GM18870 (cell line): ENCODE data around the gene RELN.

Source experiments
- ATAC-seq: cut with Tn5 transposase; IDR thresholded peaks from one replicate; pipeline ENCODE4 v1.9.1; 2021; ENCODE audit warnings: moderate library complexity; ENCODE audit not compliant: unreplicated experiment

RELN gene

DNA sequence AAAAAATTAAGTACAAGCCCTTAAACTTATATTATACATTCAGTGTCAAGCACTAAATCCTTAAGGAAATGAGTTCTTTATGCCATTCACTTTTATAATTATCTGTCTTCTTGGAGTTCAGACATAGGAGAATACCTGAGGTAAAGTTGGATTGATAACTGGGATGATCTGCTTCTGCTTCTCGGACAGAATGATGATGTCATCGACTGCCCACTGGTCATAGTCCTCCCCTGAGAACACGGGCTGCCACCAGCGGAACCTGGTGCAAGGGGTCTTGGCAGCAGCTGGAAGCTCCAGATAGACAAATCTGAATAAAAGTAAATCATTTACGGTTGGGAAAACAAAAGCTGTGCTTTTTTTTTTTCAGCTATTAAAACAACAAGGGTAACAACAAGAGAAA, 395.3 kb downstream of the RELN start:
- ATAC-seq: no peak

DNA sequence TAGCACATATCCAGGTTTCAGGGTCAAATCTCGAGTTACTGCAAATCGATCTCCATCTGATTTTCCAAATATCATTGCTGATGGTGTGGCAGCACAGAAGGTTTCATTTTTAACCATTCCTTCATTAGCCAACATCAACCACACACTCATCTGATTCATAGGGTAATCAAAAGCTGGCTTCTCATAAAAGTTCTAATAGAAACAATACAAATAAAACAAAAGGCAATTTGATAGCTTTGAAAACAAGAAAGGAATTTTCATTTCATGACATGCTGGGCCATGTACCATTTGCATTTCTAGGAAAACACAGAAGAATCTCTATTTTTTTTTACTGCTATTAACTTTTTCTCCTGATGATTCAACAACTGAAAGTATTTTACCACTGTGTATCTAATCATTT, 395.8 kb downstream of the RELN start:
- no peak for ATAC-seq

DNA sequence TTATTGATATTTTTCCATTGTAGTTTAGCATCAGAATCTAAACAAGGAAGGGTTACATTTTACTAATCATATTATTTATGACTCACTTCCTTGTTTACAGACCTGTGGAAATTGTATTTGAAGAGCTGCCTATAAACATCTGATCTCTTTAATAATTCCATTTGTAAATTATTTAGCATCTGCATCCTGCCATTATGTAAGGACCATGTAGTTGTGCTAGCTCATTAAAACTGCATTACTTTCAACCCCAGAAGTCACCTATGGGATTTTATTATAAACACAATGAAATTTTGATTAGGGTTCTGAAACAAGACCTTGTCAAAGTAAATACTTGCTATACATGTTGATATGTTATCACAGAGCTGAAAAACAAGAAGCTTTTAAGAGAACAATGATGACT, 396.6 kb downstream of the RELN start:
- ATAC-seq: no peak

DNA sequence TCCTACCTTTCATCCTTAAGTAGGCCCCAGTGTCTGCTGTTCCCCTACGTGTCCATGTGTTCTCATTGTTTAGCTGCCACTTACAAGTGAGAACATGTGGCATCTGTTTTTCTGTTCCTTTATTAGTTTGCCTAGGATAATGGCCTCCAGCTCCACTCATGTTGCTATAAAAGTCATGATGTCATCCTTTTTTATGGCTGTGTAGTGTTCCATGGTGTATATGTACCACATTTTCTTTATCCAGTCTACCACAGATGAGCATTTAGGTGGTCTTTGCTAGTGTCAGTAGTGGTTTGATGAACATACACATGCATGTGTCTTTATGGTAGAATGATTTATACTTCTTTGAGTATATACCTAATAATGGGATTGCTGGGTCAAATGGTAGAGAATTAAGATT, 397.3 kb downstream of the RELN start:
- no peak for ATAC-seq

DNA sequence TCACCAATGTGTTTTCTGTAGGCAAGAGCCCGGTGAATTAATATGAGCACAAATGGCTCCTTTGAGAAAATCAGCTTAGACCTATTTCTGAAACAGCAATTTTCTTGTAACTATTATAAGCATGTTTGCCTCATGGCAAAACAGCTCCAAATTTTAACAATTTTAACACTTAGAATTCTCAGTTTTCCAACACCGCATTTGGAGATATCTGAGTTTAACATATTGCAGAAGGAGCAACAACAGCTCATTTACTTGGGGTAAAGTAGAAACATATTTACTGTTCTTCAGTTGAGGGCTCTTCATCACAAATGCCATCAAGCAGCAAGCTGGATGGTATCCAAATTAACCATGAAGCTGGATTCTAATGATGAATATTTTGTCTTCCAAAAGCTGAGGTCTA, 409.4 kb downstream of the RELN start:
- ATAC-seq: no peak

DNA sequence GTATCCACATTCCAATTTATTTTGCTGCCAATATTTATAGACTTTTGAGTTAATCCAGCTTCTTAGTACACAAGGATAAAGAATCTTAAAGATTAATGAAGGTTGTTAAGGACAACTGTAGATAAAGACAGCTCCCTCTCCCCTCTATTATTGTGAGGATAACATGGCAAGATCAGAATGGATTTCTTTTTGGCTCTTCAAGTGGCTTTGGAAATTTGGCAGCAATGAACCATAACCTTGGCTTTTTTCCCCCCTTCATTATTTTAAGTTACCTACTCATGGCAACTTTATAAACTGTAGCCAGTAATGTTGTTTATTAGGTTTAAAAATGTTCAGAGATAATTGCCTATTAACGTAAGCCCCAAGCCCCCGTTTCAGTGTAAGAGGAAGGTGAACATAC, 412.4 kb downstream of the RELN start:
- ATAC-seq: no peak

DNA sequence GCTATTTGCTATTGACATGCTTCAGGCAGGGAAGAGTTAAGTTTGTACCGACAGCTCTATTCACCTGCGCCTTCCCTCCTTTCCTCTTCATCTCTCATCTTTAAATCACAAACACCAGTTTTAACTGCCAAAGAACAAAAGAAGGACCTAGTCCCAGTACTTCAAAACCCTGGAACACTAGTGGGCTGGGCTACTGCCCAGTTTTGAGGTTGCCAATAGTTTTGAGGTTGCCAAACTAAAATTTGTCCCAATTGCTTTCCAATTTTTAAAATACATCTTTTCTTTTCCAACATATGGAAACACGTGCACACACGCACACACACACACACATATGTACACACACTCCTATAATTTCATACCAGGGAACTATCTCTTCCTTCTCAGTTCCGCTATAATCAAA, 412.8 kb downstream of the RELN start:
- ATAC-seq: no peak

DNA sequence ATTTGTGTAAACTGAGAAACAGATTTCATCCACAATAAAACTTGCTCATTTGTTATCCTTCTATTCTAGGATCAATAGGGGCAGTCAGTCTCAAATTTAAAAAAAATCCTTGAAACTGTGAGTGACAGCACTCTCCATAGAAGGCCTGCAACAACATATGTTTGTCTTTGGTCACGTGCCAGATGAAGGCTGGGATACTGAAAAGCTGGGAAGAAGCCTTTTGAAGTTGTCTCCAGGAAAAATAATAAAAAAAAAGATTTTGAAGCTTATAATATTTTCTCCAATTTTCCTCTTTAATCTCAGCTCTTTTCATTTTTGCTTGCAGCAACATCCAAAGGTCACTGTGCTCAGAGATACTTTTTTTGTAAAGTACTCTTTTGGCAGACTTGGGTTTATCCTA, 414.9 kb downstream of the RELN start:
- ATAC-seq: no peak

DNA sequence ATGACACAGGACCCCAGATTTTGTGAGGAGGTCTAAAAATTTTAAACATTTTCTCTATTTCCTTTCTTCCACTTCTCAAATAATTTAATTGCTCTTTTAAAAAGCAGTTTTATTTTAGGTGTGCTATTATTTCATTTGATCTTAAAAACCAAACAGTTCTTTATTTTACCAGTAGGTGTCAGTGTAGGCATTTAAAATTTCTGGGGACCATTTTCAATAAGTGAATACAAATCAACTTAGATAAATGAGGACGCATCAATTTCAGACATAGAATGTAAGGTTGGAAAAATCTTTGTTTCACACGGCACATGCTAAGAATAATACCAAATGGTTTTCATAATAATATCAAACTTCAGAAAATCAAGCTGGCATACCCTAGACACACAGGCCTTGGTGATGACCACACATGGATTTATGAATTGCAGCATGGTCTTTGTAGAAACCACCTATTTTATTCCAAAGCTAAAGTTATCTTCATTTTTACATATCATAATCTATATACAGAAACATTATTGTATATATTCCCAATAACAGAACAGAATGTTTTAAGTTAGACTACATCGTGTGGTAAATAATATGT, 415.9 kb downstream of the RELN start:
- ATAC-seq: no peak

DNA sequence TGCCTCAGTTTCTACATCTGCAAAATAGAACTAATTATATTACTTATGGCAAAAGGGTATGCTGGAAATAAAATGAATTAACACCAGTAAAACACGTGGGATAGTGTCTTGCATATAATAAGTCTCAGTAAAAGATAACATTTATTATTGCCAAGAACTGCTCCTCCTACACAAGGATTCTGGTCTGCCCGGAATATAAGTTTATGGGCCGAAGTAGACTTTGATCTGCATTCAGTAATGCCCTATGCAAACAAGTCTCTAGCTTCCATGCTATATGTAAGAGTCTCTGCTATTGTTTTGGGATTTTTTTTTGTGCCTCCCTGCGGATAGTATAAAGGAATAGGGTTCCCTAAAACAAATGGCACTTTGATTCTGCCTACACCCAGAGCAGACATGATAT, 417.9 kb downstream of the RELN start:
- no peak for ATAC-seq

DNA sequence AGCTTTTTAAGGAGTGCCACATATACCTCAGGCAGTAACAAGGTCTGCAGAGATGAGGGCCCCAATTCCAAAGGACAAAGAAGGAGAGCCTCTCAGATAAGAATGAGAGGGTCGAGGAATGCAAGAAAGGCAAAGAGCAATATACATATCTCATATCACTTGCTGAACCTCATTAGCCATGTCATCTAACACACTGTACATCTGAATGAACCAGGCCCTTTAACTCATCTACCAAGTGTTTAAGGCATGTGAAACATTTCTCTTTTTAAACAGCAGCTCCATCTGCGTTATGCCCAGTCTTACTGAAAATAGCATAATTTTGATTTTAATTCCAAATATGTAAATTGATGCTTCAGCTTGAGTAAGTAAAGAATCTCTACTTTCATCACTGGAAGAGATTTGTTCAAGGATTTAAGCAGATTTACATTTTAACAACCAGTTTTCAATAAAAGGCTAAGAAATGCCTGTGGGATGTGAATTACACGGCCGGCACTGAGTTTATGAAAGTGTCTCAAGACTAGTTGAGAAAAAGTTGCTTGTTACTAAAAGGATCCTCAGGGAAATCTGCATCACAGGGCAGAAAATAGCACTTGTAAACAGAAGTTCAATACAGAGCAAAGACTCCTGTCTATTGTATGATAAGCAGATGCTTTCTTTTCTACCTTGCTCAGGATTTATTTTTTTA, 419.7 kb downstream of the RELN start:
- ATAC-seq: no peak

DNA sequence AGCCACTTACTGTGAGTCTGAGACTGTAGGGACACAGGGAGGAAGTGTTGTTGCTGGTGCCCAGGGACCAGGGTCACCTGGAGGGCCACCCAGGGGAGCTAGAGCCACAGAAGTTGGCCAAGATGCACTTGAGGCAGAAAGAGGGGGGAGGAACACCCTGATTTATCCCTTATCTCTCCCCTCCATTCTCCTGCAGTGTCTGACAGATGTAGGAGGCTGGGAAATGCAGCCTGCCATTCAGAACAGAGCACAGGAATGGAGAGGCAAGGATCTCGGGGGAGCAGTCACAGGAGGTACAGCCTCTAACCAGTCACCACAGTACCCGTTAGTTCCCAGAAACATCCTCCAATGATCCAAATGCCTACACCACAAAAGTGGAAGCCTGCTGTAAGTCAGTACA, 425.0 kb downstream of the RELN start:
- no peak for ATAC-seq

DNA sequence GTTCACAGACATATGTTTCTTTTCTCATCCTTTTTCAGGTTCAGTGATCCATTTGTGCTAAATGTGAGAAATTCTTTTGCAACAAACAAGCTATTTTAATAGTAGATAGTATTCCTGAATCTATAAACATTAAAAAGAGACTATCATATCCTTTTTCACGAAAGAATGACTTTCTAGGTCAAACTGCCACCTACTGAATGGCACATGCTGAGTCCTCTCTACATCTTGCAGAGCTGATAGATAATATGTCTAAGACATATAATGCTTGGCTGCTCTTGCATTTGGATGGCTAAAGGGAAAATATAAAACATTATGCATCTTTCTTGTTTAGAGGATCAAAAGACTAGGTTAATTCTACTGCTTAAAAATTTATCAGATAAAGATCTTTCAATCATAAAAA, 429.3 kb downstream of the RELN start:
- no peak for ATAC-seq

DNA sequence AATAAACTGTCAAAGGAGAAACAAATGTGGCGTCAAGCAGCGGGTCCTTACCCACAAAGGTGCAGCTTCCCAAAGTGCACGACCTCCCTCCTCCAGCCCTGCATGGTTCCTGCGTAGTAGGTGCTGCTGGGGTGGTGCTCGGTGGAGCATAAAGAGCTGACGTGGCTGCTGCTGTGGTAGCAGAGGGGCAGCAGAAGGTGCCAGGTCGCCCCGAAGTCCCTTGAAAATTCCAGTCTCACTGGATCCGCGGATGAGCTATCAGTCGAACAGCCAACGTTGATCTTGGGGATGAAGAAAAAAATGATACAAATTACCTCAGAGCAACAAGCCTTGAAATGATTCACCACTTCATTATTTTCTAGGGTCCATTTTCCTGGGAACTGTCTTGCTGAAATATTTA, 438.4 kb downstream of the RELN start:
- no peak for ATAC-seq

DNA sequence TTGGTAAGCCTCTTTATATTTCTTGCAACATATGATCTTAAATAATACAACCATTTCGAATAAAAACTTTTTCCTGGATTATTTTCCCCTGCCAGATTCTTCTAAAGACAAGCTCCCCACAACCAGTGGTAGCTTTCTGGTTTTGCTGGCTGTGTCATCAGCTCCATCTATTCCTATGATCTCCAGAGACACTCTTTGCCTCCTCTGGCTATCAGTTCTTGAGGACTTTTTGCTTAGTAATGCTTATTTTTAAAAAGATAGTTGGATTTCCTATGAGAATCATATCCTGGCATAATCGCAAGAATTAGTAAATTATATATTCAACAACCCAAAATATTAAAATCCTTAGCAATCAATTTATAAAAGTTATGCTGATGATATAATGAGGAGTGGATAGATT, 439.7 kb downstream of the RELN start:
- no peak for ATAC-seq

DNA sequence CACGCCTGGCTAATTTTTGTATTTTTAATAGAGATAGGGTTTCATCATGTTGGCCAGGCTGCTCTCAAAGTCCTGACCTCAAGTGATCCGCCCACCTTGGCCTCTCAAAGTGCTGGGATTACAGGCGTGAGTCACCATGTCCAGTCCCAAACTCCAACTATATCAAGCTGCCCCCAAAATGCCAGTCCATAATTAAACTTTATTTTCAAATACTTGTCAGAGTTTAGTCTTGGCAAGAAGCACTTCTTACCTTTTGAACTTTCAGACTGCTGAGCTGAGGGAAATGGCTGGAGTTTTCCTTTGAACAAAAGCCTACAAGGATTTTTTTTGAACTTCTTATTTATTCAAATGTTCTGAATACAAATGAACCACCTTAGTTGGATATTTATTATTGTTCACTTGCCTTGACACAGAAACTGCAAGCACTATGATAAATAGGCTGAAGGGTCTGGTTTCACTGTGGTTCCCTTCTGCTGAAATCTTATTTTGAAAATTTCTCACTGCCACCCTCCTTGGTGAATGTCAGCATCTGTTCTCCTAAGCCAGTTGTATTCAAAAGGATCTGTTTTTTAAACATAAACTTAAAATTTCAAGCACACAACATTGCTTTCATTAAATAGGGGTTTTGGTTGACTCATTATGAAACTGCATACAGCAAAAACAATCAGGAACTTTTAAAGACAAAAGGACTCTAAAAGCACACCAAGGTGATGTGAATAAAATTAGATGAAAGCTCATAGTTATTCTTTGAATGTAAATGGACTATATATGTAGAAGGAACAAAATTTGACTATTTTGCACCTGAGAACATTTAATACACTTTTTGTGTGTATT, 441.8 kb downstream of the RELN start:
- ATAC-seq: no peak

DNA sequence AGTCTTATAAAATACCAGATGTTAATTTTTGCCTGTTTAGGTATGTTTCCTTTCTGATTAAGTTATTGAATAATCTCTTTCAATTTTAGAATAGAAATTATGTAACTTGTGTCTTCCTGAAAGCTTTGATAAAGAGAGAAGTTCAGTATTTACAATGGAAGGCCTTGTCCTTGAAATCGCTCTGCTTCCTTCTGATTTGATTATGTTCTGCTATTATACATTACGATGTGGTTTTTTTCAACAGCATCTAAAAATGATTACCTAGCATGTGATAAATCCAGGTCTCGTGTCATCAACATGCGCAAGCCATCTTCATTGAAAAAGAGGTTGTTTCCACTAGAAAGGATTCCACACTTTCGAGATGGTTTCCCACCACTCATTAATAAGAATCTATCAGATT, 447.0 kb downstream of the RELN start:
- ATAC-seq: no peak

DNA sequence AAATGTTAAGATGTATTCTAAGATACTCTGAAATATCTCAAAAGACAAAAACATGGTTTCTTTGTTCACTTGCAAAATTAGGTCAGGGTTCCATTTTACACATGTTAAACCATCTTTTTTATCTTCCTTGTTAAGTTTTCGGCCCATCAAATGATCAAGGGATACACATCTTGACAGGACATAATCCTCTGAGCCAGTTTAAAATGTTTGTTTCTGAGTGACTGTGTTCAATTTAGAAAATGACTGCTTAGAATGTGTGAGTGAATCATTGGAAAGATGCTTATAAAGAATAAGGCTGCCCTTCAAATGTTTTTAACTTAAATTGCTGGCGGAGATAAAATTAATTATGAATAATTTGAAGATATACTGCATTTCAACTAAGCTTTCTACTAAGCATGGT, 447.5 kb downstream of the RELN start:
- no peak for ATAC-seq

DNA sequence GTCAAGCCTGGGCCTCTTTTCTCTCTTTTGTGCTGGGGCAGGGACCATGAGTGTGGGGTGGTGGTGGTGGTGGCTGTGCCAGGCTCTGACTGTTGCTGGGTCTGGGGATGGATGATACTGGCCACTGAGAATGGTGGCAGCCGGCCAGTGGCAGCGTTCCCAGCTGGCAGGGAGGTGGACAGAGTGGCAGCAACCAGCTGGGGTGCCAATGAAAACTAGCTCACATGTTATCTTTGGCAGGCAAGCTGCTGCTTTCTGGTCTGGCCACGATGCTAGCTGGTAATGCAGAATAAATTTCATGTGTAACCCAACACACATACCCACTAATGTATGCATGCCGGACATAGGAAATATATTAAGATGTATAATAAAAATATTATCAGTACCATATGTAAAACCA, 448.4 kb downstream of the RELN start:
- ATAC-seq: no peak

DNA sequence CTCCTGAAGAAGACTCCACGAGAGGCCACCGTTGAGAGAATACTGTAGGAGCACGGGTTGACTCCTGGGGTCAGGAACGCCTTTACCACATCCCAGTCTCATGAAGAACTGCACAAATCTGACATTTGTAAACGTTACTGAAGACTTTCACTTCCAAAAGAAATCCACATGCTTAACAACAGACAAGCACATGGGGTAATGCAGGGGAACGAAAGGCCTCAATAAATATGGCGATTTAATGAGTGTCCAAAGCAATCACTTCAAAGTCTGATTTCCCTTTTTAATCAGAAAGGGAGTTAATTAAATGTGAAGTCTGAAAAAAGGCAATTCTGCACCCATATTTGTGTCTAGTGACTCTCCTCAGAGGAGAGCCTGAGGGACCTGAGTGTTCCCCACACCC, 449.1 kb downstream of the RELN start:
- ATAC-seq: no peak

DNA sequence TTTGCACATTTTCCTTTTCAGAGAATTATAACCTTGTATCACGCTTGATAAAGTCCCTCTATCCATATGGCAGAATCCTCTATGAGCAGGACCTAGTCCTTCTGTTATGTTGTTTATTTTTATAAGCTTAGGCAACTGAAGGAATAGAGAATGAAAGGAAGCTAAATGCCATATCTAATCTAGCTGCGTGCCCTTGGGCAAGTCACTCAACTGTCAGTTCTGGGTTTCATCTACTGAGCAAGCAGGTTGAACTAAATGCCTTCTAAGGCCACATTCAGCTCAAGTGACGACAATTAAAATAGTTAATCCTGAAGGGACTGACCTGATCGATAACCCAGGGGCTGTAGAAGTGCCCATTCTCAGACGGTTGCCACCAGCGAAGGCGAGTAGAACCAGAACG, 449.6 kb downstream of the RELN start:
- ATAC-seq: no peak

DNA sequence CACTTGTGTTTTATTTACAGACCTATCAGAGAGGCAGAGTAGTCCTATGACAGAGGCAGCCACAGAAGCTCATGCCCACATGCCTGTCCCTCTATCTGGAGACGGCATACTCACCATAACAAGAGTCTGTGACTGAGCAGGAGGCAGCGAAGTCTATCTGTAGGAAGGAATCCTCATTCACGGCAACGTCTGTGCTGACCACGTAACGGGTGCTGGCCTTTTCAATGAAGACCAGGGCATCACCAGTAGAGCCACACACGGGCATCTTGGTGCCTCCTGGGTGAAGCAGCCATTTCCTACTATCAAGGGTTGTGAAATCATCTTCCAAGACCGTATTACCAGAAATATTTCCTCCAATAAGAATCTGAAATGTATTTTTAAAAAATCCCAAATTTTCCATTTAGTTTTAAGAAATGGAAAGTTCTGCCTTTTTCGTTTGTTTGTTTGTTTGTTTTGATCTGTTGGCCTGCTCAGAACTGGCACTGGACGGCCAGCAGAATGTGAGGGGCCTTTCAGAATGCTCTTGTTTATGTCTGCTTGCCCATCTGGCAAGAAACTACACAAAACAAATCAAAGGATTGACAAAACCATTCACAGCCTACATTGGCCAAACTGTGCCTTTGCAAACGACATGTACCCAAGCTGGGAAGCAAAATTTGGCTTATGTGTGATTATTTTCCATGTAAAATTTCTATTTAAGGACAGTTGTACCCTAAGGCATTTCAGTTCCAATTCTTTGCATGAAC, 450.3 kb downstream of the RELN start:
- no peak for ATAC-seq
